Epithelial cell of prostate (primary cell): Measurements from ENCODE around the gene DOCK9.

Experiments used
- DNase-seq: peaks from one replicate; pipeline ENCODE4 v3.0.0-alpha.2; 2011; ENCODE audit warnings: low read depth, low spot score
- H3K27ac ChIP-seq: fragments of 450-650 bp; 2 replicates; pipeline ENCODE4 v1.5.1; 2017; ENCODE audit warnings: mild to moderate bottlenecking

DOCK9 gene

GRCh38 chr13:98810746-98811145 lies 167.1 kb downstream of the DOCK9 start:
- no peak overlapping the region for H3K27ac ChIP-seq
- DNase-seq: no peak

- DNase-seq: no peak
- H3K27ac ChIP-seq: no peak overlapping the region
These were observed 168.5 kb downstream of the DOCK9 start for GRCh38 chr13:98809345-98809777.

- H3K27ac ChIP-seq: no peak overlapping the region
- DNase-seq: no peak
These were observed 170.1 kb downstream of the DOCK9 start for GRCh38 chr13:98807774-98808173.

- no peak for DNase-seq
- H3K27ac ChIP-seq: no peak overlapping the region
These were observed 173.5 kb downstream of the DOCK9 start for GRCh38 chr13:98804336-98804855.

- no peak for DNase-seq
- no peak overlapping the region for H3K27ac ChIP-seq
These were observed 173.9 kb downstream of the DOCK9 start for GRCh38 chr13:98803921-98804320.

GRCh38 chr13:98803111-98803561 lies 174.7 kb downstream of the DOCK9 start:
- no peak overlapping the region for H3K27ac ChIP-seq
- DNase-seq: no peak

GRCh38 chr13:98802559-98802958 lies 175.3 kb downstream of the DOCK9 start:
- no peak for DNase-seq
- no peak overlapping the region for H3K27ac ChIP-seq

GRCh38 chr13:98801626-98802418 lies 176.0 kb downstream of the DOCK9 start:
- no peak overlapping the region for H3K27ac ChIP-seq
- DNase-seq: no peak

- DNase-seq: no peak
- H3K27ac ChIP-seq: no peak overlapping the region
These were observed 177.8 kb downstream of the DOCK9 start for GRCh38 chr13:98800078-98800477.

GRCh38 chr13:98798849-98799645 lies 178.8 kb downstream of the DOCK9 start:
- H3K27ac ChIP-seq: no peak overlapping the region
- DNase-seq: no peak

- DNase-seq: no peak
- no peak overlapping the region for H3K27ac ChIP-seq
These were observed 180.4 kb downstream of the DOCK9 start for GRCh38 chr13:98797456-98797855.

GRCh38 chr13:98796798-98797197 lies 181.1 kb downstream of the DOCK9 start:
- no peak overlapping the region for H3K27ac ChIP-seq
- no peak for DNase-seq

- DNase-seq: no peak
- no peak overlapping the region for H3K27ac ChIP-seq
These were observed 181.7 kb downstream of the DOCK9 start for GRCh38 chr13:98796191-98796590.

- no peak overlapping the region for H3K27ac ChIP-seq
- no peak for DNase-seq
These were observed 182.6 kb downstream of the DOCK9 start for GRCh38 chr13:98795220-98795619.

GRCh38 chr13:98794498-98794897 lies 183.4 kb downstream of the DOCK9 start:
- no peak overlapping the region for H3K27ac ChIP-seq
- DNase-seq: no peak

GRCh38 chr13:98792785-98793495 lies 184.9 kb downstream of the DOCK9 start:
- H3K27ac ChIP-seq: no peak overlapping the region
- no peak for DNase-seq

- H3K27ac ChIP-seq: no peak overlapping the region
These were observed 185.5 kb downstream of the DOCK9 start for GRCh38 chr13:98792321-98792720.

GRCh38 chr13:98791611-98792010 lies 186.3 kb downstream of the DOCK9 start:
- no peak for DNase-seq
- no peak overlapping the region for H3K27ac ChIP-seq

More at GRCh38 chr13:98792321-98792720, 185.5 kb downstream of the DOCK9 start:
- no peak for DNase-seq

- no peak for DNase-seq
- no peak overlapping the region for H3K27ac ChIP-seq
These were observed 189.9 kb downstream of the DOCK9 start for GRCh38 chr13:98787996-98788395.

GRCh38 chr13:98787173-98787572 lies 190.7 kb downstream of the DOCK9 start:
- DNase-seq: no peak
- H3K27ac ChIP-seq: no peak overlapping the region
